ENCODE data around the gene KCNV2.

Gene KCNV2

DNA sequence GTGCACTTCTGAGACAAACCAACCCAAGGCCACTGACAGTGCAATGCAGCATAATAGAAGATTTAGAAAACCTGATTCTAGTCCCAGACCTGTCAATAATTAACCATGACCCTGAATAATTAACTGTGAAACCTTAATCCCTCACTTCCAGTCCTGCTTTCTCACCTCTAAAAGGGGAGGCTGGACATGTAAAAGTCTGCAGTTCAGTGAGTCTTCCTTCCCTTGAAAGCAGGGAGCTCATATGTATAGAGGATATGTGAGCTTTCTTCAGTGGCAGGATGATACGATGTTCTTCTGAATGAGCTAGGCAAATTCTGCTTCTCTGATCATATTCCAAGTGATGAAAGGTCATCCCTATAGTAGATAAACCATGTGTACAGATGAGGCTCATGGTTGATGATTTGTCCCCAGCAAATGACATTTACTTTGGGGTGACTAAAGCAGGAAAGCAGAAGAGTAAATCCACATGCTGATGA is 2.9 kb downstream of the KCNV2 start:
- H3K9ac ChIP-seq (ENCODE audit: insufficient read length, low read depth), result no peak overlapping the region
- TF ChIP-seq ZNF274 (IDR thresholded peaks at IDR 0.05; ENCODE audit: low read depth, low read length), result no peak
- no peak for TF ChIP-seq YY1 (IDR thresholded peaks at IDR 0.05; ENCODE audit: insufficient read depth, insufficient read length)
- TF ChIP-seq SUZ12 (IDR thresholded peaks at IDR 0.05; ENCODE audit: extremely low read depth, insufficient read depth, insufficient read length), result no peak
- no peak overlapping the region for H3K4me3 ChIP-seq (ENCODE audit: insufficient read length, low read depth)
- H3K4me1 ChIP-seq (ENCODE audit: insufficient read depth, insufficient read length), result no peaks in the 10 kb centered on the region
- H3K9me3 ChIP-seq (ENCODE audit: insufficient read depth, low read length), result no peaks in the 10 kb centered on the region
- no peaks in the 10 kb centered on the region for H3K27me3 ChIP-seq (ENCODE audit: insufficient read depth, insufficient read length)
- peaks cover 8% of the 10 kb centered on the region for H3K36me3 ChIP-seq (ENCODE audit: insufficient read depth, insufficient read length, low read length)
- no peak for DNase-seq (ENCODE audit: low read depth, low spot score)

- no peak for DNase-seq (ENCODE audit: low read depth, low spot score)
- H3K9ac ChIP-seq (ENCODE audit: insufficient read length, low read depth), result no peak overlapping the region
- H3K4me1 ChIP-seq (ENCODE audit: insufficient read depth, insufficient read length), result no peaks in the 10 kb centered on the region
- TF ChIP-seq ZNF274 (IDR thresholded peaks at IDR 0.05; ENCODE audit: low read depth, low read length), result no peak
- no peak overlapping the region for H3K4me3 ChIP-seq (ENCODE audit: insufficient read length, low read depth)
- no peaks in the 10 kb centered on the region for H3K9me3 ChIP-seq (ENCODE audit: insufficient read depth, low read length)
- H3K36me3 ChIP-seq (ENCODE audit: insufficient read depth, insufficient read length, low read length), result peaks cover 7% of the 10 kb centered on the region
- H3K27me3 ChIP-seq (ENCODE audit: insufficient read depth, insufficient read length), result no peaks in the 10 kb centered on the region
These were observed 5.4 kb downstream of the KCNV2 start for GRCh38 chr9:2722715-2723114.

GRCh38 chr9:2723376-2724065 is 6.2 kb downstream of the KCNV2 start:
- no peaks in the 10 kb centered on the region for H3K27me3 ChIP-seq (ENCODE audit: insufficient read depth, insufficient read length)
- peaks cover 4% of the 10 kb centered on the region for H3K36me3 ChIP-seq (ENCODE audit: insufficient read depth, insufficient read length, low read length)
- no peak for DNase-seq (ENCODE audit: low read depth, low spot score)
- H3K9me3 ChIP-seq (ENCODE audit: insufficient read depth, low read length), result no peaks in the 10 kb centered on the region
- TF ChIP-seq YY1 (IDR thresholded peaks at IDR 0.05; ENCODE audit: insufficient read depth, insufficient read length) (no peak), ZNF274 (IDR thresholded peaks at IDR 0.05; ENCODE audit: low read depth, low read length) (no peak), SUZ12 (IDR thresholded peaks at IDR 0.05; ENCODE audit: extremely low read depth, insufficient read depth, insufficient read length) (no peak)
- H3K4me3 ChIP-seq (ENCODE audit: insufficient read length, low read depth), result no peak overlapping the region
- H3K9ac ChIP-seq (ENCODE audit: insufficient read length, low read depth), result no peak overlapping the region
- no peaks in the 10 kb centered on the region for H3K4me1 ChIP-seq (ENCODE audit: insufficient read depth, insufficient read length)

DNA sequence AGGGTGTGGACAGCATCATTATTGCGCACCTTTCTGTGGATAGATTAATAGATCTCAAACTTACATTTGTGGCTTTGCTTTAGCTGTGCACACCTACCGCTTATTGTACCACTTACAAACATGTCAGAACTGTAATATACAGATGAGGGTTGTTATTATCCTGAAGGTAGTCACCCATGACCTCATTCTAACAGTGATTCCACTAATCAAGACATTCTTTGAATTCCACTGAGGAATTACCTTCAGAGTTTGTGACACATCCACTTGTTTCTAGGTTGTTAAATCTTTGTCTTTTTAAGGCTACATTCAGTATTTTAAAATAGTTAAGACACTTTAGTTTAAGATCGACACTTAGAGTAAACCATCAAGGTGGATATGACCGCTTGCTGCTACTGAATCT is 7.8 kb downstream of the KCNV2 start:
- H3K9ac ChIP-seq (ENCODE audit: insufficient read length, low read depth), result no peak overlapping the region
- no peak for TF ChIP-seq YY1 (IDR thresholded peaks at IDR 0.05; ENCODE audit: insufficient read depth, insufficient read length)
- TF ChIP-seq SUZ12 (IDR thresholded peaks at IDR 0.05; ENCODE audit: extremely low read depth, insufficient read depth, insufficient read length), result no peak
- no peak for TF ChIP-seq ZNF274 (IDR thresholded peaks at IDR 0.05; ENCODE audit: low read depth, low read length)
- no peaks in the 10 kb centered on the region for H3K4me1 ChIP-seq (ENCODE audit: insufficient read depth, insufficient read length)
- no peak overlapping the region for H3K4me3 ChIP-seq (ENCODE audit: insufficient read length, low read depth)
- no peak for DNase-seq (ENCODE audit: low read depth, low spot score)
- no peaks in the 10 kb centered on the region for H3K36me3 ChIP-seq (ENCODE audit: insufficient read depth, insufficient read length, low read length)
- no peaks in the 10 kb centered on the region for H3K9me3 ChIP-seq (ENCODE audit: insufficient read depth, low read length)
- no peaks in the 10 kb centered on the region for H3K27me3 ChIP-seq (ENCODE audit: insufficient read depth, insufficient read length)

DNA sequence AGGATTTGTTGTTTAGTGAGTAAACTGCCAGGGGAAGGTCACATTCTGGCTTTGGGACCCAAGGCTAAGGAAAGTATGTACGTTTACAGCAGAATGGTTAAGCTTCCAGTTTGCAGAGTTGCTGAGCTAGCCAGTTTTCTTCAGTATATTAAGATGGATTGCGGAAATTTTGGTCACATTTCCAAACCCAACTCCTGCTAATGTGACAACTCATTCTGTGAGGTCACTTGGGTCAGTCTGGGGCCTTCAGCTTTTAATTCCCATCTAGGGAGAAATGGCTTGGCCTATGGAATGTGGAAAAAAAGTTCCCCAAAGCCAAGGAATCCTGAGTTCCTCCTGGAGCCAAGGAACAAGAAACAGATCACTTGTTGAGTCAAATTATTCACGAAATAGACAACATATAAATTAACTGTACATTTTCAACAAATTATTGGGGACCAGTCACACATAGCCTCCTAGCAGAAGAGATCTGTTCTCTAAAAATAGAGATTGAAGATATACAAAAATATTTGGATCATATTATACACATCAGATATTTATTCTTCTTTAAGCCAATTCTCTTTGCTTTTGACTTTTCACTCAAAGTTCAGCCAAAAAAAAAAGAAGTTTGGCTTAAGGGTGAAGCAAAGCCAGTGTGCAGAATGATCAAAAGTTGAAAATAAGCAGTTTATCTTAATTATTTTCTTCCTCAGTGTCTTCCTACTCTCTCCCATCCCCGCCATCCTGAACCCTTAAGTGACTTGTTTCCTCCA is 8.8 kb downstream of the KCNV2 start:
- Histone ChIP-seq H3K27me3 (ENCODE audit: insufficient read depth, insufficient read length) (no peaks in the 10 kb centered on the region), H3K9ac (ENCODE audit: insufficient read length, low read depth) (no peak overlapping the region), H3K4me3 (ENCODE audit: insufficient read length, low read depth) (no peak overlapping the region), H3K4me1 (ENCODE audit: insufficient read depth, insufficient read length) (no peaks in the 10 kb centered on the region), H3K9me3 (ENCODE audit: insufficient read depth, low read length) (no peaks in the 10 kb centered on the region), H3K36me3 (ENCODE audit: insufficient read depth, insufficient read length, low read length) (no peaks in the 10 kb centered on the region)
- TF ChIP-seq SUZ12 (IDR thresholded peaks at IDR 0.05; ENCODE audit: extremely low read depth, insufficient read depth, insufficient read length) (no peak), YY1 (IDR thresholded peaks at IDR 0.05; ENCODE audit: insufficient read depth, insufficient read length) (no peak), ZNF274 (IDR thresholded peaks at IDR 0.05; ENCODE audit: low read depth, low read length) (no peak)
- DNase-seq (ENCODE audit: low read depth, low spot score), result no peak

GRCh38 chr9:2726650-2727340 is 9.5 kb downstream of the KCNV2 start:
- no peak for DNase-seq (ENCODE audit: low read depth, low spot score)
- no peaks in the 10 kb centered on the region for H3K4me1 ChIP-seq (ENCODE audit: insufficient read depth, insufficient read length)
- no peaks in the 10 kb centered on the region for H3K27me3 ChIP-seq (ENCODE audit: insufficient read depth, insufficient read length)
- no peak for TF ChIP-seq SUZ12 (IDR thresholded peaks at IDR 0.05; ENCODE audit: extremely low read depth, insufficient read depth, insufficient read length)
- TF ChIP-seq ZNF274 (IDR thresholded peaks at IDR 0.05; ENCODE audit: low read depth, low read length), result no peak
- no peak for TF ChIP-seq YY1 (IDR thresholded peaks at IDR 0.05; ENCODE audit: insufficient read depth, insufficient read length)
- no peak overlapping the region for H3K4me3 ChIP-seq (ENCODE audit: insufficient read length, low read depth)
- H3K9me3 ChIP-seq (ENCODE audit: insufficient read depth, low read length), result no peaks in the 10 kb centered on the region
- no peaks in the 10 kb centered on the region for H3K36me3 ChIP-seq (ENCODE audit: insufficient read depth, insufficient read length, low read length)
- H3K9ac ChIP-seq (ENCODE audit: insufficient read length, low read depth), result no peak overlapping the region

DNA sequence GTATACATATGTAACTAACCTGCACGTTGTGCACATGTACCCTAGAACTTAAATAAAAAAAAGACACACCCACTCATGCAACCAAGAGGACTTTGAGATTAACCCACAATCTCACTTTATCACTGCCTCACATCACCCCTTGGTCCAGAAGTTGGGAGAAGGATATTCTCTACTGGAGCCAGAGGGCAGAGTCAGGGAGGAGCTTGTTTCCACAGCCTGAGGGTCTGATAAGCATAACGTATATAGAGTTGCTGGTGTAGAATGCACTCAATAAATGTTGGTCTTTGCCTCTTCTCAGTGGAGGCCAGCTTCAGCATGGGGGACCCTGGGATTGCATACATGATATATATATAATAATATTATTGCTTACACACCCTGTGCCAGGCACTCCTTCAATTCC is 10.1 kb downstream of the KCNV2 start:
- Histone ChIP-seq H3K9me3 (ENCODE audit: insufficient read depth, low read length) (no peaks in the 10 kb centered on the region), H3K36me3 (ENCODE audit: insufficient read depth, insufficient read length, low read length) (no peaks in the 10 kb centered on the region), H3K4me3 (ENCODE audit: insufficient read length, low read depth) (no peak overlapping the region), H3K27me3 (ENCODE audit: insufficient read depth, insufficient read length) (no peaks in the 10 kb centered on the region), H3K4me1 (ENCODE audit: insufficient read depth, insufficient read length) (no peaks in the 10 kb centered on the region), H3K9ac (ENCODE audit: insufficient read length, low read depth) (no peak overlapping the region)
- no peak for DNase-seq (ENCODE audit: low read depth, low spot score)
- TF ChIP-seq ZNF274 (IDR thresholded peaks at IDR 0.05; ENCODE audit: low read depth, low read length) (no peak), YY1 (IDR thresholded peaks at IDR 0.05; ENCODE audit: insufficient read depth, insufficient read length) (no peak), SUZ12 (IDR thresholded peaks at IDR 0.05; ENCODE audit: extremely low read depth, insufficient read depth, insufficient read length) (no peak)
